ENCODE data around the gene SLF2.

DNA sequence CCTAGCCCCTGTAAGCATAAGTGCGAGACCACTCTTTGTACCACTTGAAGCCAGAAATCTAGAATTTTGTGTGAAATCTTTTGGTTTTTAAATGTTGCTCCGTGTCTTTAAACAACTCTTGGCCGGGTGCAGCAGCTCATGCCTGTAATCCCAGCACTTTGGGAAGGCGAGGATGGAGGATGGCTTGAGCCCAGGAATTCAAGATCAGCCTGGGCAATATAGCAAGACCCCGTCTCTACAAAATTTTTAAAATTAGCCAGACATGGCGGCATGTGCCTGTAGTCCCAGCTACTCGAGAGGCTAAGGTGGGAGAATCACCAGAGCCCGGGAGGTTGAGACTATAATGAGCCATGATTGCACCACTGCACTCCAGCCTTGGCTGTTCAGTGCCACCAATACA is 4.4 kb upstream of the SLF2 start:
- TF ChIP-seq POLR2A (IDR thresholded peaks at IDR 0.05; ENCODE audit: low read depth, low read length) (no peak), POLR2AphosphoS5 (IDR thresholded peaks at IDR 0.05; ENCODE audit: low read depth, low read length) (no peak)
